ENCODE measurements around the gene IRAK1.

Gene IRAK1

GRCh38 chrX:153966841-153967535, 52.7 kb downstream of the IRAK1 start:
- peak overlapping the region; percentile 97 for H3K4me3 Mint-ChIP-seq
- H3K9me3 Mint-ChIP-seq, result no peaks in the 10 kb centered on the region
- ATAC-seq (peak; percentile 59), DNase-seq (ENCODE audit: low spot score in 2 of 2) (no peak)
- H3K4me1 Mint-ChIP-seq, result peaks cover 34% of the 10 kb centered on the region
- peaks cover 99% of the 10 kb centered on the region for H3K36me3 Mint-ChIP-seq
- H3K27ac Mint-ChIP-seq, result peak overlapping the region; percentile 97

- H3K4me1 Mint-ChIP-seq, result peaks cover 34% of the 10 kb centered on the region
- no peaks in the 10 kb centered on the region for H3K9me3 Mint-ChIP-seq
- H3K4me3 Mint-ChIP-seq, result peak overlapping the region; percentile 97
- peak overlapping the region; percentile 97 for H3K27ac Mint-ChIP-seq
- H3K36me3 Mint-ChIP-seq, result peaks cover 99% of the 10 kb centered on the region
- DNase-seq (ENCODE audit: low spot score in 2 of 2), result no peak
- no peak for ATAC-seq
Observed at GRCh38 chrX:153966283-153966688, 53.4 kb downstream of the IRAK1 start.

GRCh38 chrX:153965406-153965805, 54.3 kb downstream of the IRAK1 start:
- ATAC-seq (no peak), DNase-seq (ENCODE audit: low spot score in 2 of 2) (no peak)
- Mint-ChIP-seq H3K36me3 (peaks cover 99% of the 10 kb centered on the region), H3K4me1 (peaks cover 34% of the 10 kb centered on the region), H3K27ac (peak overlapping the region; percentile 68), H3K4me3 (peak overlapping the region; percentile 97), H3K9me3 (no peaks in the 10 kb centered on the region)

GRCh38 chrX:153964105-153964504, 55.6 kb downstream of the IRAK1 start:
- Mint-ChIP-seq H3K9me3 (no peaks in the 10 kb centered on the region), H3K27ac (no peak overlapping the region), H3K4me1 (peaks cover 34% of the 10 kb centered on the region), H3K4me3 (no peak overlapping the region), H3K36me3 (peaks cover 99% of the 10 kb centered on the region)
- DNase-seq (ENCODE audit: low spot score in 2 of 2) (no peak), ATAC-seq (no peak)

- H3K27ac Mint-ChIP-seq, result no peak overlapping the region
- no peaks in the 10 kb centered on the region for H3K9me3 Mint-ChIP-seq
- H3K4me1 Mint-ChIP-seq, result peaks cover 34% of the 10 kb centered on the region
- H3K36me3 Mint-ChIP-seq, result peaks cover 97% of the 10 kb centered on the region
- H3K4me3 Mint-ChIP-seq, result no peak overlapping the region
- DNase-seq (ENCODE audit: low spot score in 2 of 2), result no peak
- no peak for ATAC-seq
Observed at GRCh38 chrX:153963546-153963945, 56.2 kb downstream of the IRAK1 start.

GRCh38 chrX:153961292-153961691, 58.4 kb downstream of the IRAK1 start:
- ATAC-seq, result no peak
- Mint-ChIP-seq H3K4me3 (no peak overlapping the region), H3K9me3 (no peaks in the 10 kb centered on the region), H3K36me3 (peaks cover 80% of the 10 kb centered on the region), H3K27ac (no peak overlapping the region), H3K4me1 (peaks cover 12% of the 10 kb centered on the region)
- no peak for DNase-seq (ENCODE audit: low spot score in 2 of 2)

GRCh38 chrX:153960786-153961185, 58.9 kb downstream of the IRAK1 start:
- peaks cover 82% of the 10 kb centered on the region for H3K36me3 Mint-ChIP-seq
- no peak for ATAC-seq
- no peaks in the 10 kb centered on the region for H3K9me3 Mint-ChIP-seq
- no peak overlapping the region for H3K27ac Mint-ChIP-seq
- DNase-seq (ENCODE audit: low spot score in 2 of 2), result no peak
- H3K4me1 Mint-ChIP-seq, result peaks cover 7% of the 10 kb centered on the region
- no peak overlapping the region for H3K4me3 Mint-ChIP-seq
